ENCODE measurements around the gene ANKS1A.
A peak's percentile ranks its signal among the peaks of the same experiment; 100 is the strongest.
"Not testable (repeated sequence)": the region's sequence is repeated elsewhere in the genome, so short reads cannot be mapped to it uniquely, and the experiment has no call there.

The ANKS1A gene

DNA sequence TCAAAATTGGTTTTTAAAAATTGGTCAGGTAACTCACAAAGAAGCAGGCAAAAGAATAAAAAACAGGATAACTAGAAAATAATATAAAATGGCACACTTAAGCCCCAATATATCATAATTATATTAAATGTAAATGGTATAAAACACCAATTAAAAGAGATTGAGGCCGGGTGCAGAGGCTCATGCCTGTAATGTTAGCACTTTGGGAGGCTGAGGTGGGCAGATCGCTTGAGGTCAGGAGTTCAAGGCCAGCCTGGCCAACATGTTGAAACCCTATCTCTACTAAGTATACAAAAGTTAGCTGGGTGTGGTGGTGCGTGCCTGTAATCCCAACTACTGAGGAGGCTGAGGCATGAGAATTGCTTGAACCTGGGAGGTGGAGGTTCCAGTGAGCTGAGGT is 216.0 kb downstream of the ANKS1A start:
- H3K36me3 ChIP-seq (replicated peaks; ENCODE audit: insufficient read depth, low read length) = no peaks in the 10 kb centered on the region
- no peaks in the 10 kb centered on the region for H3F3A ChIP-seq (ENCODE audit: insufficient read depth, low read length)
- no peak overlapping the region for H3K9ac ChIP-seq (ENCODE audit: low read length)
- TF ChIP-seq, protein P1, sequence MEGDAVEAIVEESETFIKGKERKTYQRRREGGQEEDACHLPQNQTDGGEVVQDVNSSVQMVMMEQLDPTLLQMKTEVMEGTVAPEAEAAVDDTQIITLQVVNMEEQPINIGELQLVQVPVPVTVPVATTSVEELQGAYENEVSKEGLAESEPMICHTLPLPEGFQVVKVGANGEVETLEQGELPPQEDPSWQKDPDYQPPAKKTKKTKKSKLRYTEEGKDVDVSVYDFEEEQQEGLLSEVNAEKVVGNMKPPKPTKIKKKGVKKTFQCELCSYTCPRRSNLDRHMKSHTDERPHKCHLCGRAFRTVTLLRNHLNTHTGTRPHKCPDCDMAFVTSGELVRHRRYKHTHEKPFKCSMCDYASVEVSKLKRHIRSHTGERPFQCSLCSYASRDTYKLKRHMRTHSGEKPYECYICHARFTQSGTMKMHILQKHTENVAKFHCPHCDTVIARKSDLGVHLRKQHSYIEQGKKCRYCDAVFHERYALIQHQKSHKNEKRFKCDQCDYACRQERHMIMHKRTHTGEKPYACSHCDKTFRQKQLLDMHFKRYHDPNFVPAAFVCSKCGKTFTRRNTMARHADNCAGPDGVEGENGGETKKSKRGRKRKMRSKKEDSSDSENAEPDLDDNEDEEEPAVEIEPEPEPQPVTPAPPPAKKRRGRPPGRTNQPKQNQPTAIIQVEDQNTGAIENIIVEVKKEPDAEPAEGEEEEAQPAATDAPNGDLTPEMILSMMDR (IDR thresholded peaks at IDR 0.05; ENCODE audit: low read length) = no peak
- TF ChIP-seq EZH2phosphoT487 (IDR thresholded peaks at IDR 0.05; ENCODE audit: low read length) (no peak), EZH2 (optimal IDR thresholded peaks at IDR 0.05; ENCODE audit: low read depth, low read length) (no peak)
- H3K27ac ChIP-seq (ENCODE audit: low read length) = no peak overlapping the region
- no peak overlapping the region for H3K4me3 ChIP-seq (ENCODE audit: low read length)
- H4K20me1 ChIP-seq (ENCODE audit: insufficient read depth, low read length) = no peaks in the 10 kb centered on the region
- no peaks in the 10 kb centered on the region for H3K9me3 ChIP-seq (replicated peaks; ENCODE audit: insufficient read depth, low read length)
- no peak overlapping the region for H3K4me2 ChIP-seq (ENCODE audit: low read depth, low read length)
- no peaks in the 10 kb centered on the region for H3K79me2 ChIP-seq (ENCODE audit: low read length)
- DNase-seq = no peak
- H3K9me2 ChIP-seq (replicated peaks; ENCODE audit: insufficient read depth, low read length) = no peaks in the 10 kb centered on the region
- H3K27me3 ChIP-seq (replicated peaks; ENCODE audit: insufficient read depth, low read length) = no peaks in the 10 kb centered on the region
- H2AFZ ChIP-seq (ENCODE audit: low read length) = no peak overlapping the region
- H3K4me1 ChIP-seq (ENCODE audit: low read length) = 0 out of 2 replicates have a peak, but pooled peaks cover 5% of the 10 kb centered on the region

DNA sequence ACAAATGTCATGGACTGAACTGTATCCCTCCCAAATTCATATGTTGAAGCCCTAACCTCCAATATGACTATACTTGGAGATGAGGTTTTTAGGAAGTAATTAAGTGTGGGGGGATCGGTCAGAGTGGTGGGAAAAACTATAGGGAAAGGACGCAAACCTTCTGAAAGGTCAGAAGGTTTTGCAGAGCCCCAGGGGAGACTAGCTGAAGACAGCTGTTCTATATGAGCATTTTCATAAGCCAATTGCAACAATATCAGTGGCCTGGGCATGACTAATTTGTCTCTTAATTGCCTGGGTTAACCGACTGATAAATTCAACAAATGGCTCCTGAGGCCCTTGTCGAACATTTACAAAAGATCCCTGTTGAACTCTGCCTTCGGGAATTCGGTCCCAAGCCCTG is 217.0 kb downstream of the ANKS1A start:
- H3K9me2 ChIP-seq (replicated peaks; ENCODE audit: insufficient read depth, low read length); DNase-seq; H3K9ac ChIP-seq (ENCODE audit: low read length); H3K9me3 ChIP-seq (replicated peaks; ENCODE audit: insufficient read depth, low read length); H3K27me3 ChIP-seq (replicated peaks; ENCODE audit: insufficient read depth, low read length); H3F3A ChIP-seq (ENCODE audit: insufficient read depth, low read length); H2AFZ ChIP-seq (ENCODE audit: low read length); H4K20me1 ChIP-seq (ENCODE audit: insufficient read depth, low read length); H3K4me2 ChIP-seq (ENCODE audit: low read depth, low read length); H3K4me1 ChIP-seq (ENCODE audit: low read length); H3K36me3 ChIP-seq (replicated peaks; ENCODE audit: insufficient read depth, low read length); H3K4me3 ChIP-seq (ENCODE audit: low read length); H3K27ac ChIP-seq (ENCODE audit: low read length); H3K79me2 ChIP-seq (ENCODE audit: low read length): not testable (repeated sequence)

DNA sequence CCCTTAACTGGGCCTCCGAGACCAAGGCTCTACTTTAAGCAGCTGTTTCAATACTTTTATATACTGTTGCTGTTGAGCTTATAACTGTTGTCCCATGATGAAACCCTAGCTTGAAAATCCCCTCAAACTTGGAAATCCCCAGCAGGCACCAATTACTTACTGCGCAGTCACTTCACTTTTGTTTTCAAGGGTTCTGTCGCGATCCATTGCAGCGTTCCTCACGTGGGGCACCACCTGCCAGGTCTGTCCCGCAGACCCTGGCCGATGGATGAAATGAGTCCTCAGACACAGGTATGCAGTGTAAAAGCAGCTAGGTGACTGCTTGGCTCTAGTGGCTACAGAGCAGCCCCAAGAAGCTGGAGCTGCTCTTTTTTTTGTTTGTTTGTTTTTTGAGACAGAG is 218.2 kb downstream of the ANKS1A start:
- not testable (repeated sequence) for H3F3A ChIP-seq (ENCODE audit: insufficient read depth, low read length); H3K4me1 ChIP-seq (ENCODE audit: low read length); H3K9me3 ChIP-seq (replicated peaks; ENCODE audit: insufficient read depth, low read length); H2AFZ ChIP-seq (ENCODE audit: low read length); H3K9ac ChIP-seq (ENCODE audit: low read length); H3K4me3 ChIP-seq (ENCODE audit: low read length); H3K36me3 ChIP-seq (replicated peaks; ENCODE audit: insufficient read depth, low read length); H3K4me2 ChIP-seq (ENCODE audit: low read depth, low read length); H3K9me2 ChIP-seq (replicated peaks; ENCODE audit: insufficient read depth, low read length); H4K20me1 ChIP-seq (ENCODE audit: insufficient read depth, low read length); H3K27me3 ChIP-seq (replicated peaks; ENCODE audit: insufficient read depth, low read length); H3K79me2 ChIP-seq (ENCODE audit: low read length)
- H3K27ac ChIP-seq (ENCODE audit: low read length) = peak overlapping the region; percentile 38; the same call in 1 of the 2 replicates
- DNase-seq = peak; percentile 49

DNA sequence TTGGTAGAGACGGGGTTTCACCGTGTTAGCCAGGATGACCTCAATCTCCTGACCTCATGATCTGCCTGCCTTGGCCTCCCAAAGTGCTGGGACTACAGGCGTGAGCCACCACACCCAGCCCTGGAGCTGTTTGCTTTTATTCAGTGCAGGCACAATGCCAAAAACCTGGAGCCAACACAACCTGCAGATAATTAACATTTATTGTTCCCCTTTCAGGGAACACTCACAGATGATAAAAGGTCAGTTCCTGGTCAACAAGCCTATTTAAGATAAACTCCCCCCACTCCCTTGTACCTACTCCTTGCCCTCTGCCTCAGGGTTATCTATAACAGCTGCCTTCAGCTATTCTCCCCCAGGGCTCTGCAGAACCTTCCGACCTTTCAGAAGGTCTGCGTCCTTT is 218.7 kb downstream of the ANKS1A start:
- not testable (repeated sequence) for H3K9me3 ChIP-seq (replicated peaks; ENCODE audit: insufficient read depth, low read length); H3K27me3 ChIP-seq (replicated peaks; ENCODE audit: insufficient read depth, low read length); H4K20me1 ChIP-seq (ENCODE audit: insufficient read depth, low read length); H3K9me2 ChIP-seq (replicated peaks; ENCODE audit: insufficient read depth, low read length); H3K36me3 ChIP-seq (replicated peaks; ENCODE audit: insufficient read depth, low read length); H2AFZ ChIP-seq (ENCODE audit: low read length); H3F3A ChIP-seq (ENCODE audit: insufficient read depth, low read length); H3K27ac ChIP-seq (ENCODE audit: low read length); H3K9ac ChIP-seq (ENCODE audit: low read length); H3K4me2 ChIP-seq (ENCODE audit: low read depth, low read length); H3K79me2 ChIP-seq (ENCODE audit: low read length); H3K4me3 ChIP-seq (ENCODE audit: low read length); DNase-seq; H3K4me1 ChIP-seq (ENCODE audit: low read length)

DNA sequence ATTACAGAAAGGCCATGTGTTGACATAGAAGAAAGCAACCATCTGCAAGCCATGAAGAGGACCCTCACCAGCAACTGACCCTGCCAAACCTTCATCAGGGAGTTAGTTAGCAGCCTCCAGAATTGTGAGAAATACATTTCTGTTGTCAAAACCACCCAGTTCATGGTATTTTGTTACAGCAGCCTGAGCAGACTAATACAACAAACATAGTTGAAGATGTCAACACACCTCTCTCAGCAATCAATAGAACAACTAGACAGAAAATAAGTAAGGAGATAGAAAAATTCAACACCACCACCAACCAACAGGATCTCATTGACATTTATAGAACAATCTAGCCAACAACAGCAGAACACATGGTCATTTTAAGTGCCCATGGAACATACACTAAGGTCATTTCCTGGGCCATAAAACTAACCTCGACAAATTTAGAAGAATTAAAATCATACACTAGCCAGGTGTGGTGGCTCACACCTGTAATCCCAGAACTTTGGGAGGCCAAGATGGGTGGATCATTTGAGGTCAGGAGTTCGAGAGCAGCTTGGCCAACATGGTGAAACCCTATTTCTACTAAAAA is 219.3 kb downstream of the ANKS1A start:
- 0 out of 2 replicates have a peak, but pooled peaks cover 5% of the 10 kb centered on the region for H3K4me1 ChIP-seq (ENCODE audit: low read length)
- H3K9me3 ChIP-seq (replicated peaks; ENCODE audit: insufficient read depth, low read length) = no peaks in the 10 kb centered on the region
- no peaks in the 10 kb centered on the region for H3K27me3 ChIP-seq (replicated peaks; ENCODE audit: insufficient read depth, low read length)
- H3K27ac ChIP-seq (ENCODE audit: low read length) = no peak overlapping the region
- no peak overlapping the region for H3K4me3 ChIP-seq (ENCODE audit: low read length)
- H3K9ac ChIP-seq (ENCODE audit: low read length) = no peak overlapping the region
- no peaks in the 10 kb centered on the region for H3F3A ChIP-seq (ENCODE audit: insufficient read depth, low read length)
- no peaks in the 10 kb centered on the region for H4K20me1 ChIP-seq (ENCODE audit: insufficient read depth, low read length)
- no peak overlapping the region for H3K4me2 ChIP-seq (ENCODE audit: low read depth, low read length)
- no peaks in the 10 kb centered on the region for H3K79me2 ChIP-seq (ENCODE audit: low read length)
- no peaks in the 10 kb centered on the region for H3K36me3 ChIP-seq (replicated peaks; ENCODE audit: insufficient read depth, low read length)
- H2AFZ ChIP-seq (ENCODE audit: low read length) = no peak overlapping the region
- H3K9me2 ChIP-seq (replicated peaks; ENCODE audit: insufficient read depth, low read length) = no peaks in the 10 kb centered on the region
- no peak for DNase-seq
- TF ChIP-seq EZH2phosphoT487 (IDR thresholded peaks at IDR 0.05; ENCODE audit: low read length) = no peak
- TF ChIP-seq, protein P1 (IDR thresholded peaks at IDR 0.05; ENCODE audit: low read length) = no peak
- TF ChIP-seq EZH2 (optimal IDR thresholded peaks at IDR 0.05; ENCODE audit: low read depth, low read length) = no peak

Data from MM.1S (cell line).